HEK293 (cell line): ENCODE results near the gene RPL13A.

Experiments
- REPIN1 ChIP-seq: fragments of 450-650 bp; formaldehyde crosslinking; IDR thresholded peaks from 2 replicates; pipeline ENCODE4 v1.5.1; 2017; ENCODE audit warnings: missing biosample characterization, missing genetic modification characterization, low read depth
- ZNF23 ChIP-seq: fragments of 450-650 bp; formaldehyde crosslinking; IDR thresholded peaks from 2 replicates; pipeline ENCODE4 v1.5.1; 2016; ENCODE audit warnings: missing biosample characterization, missing genetic modification characterization, borderline replicate concordance

DNA sequence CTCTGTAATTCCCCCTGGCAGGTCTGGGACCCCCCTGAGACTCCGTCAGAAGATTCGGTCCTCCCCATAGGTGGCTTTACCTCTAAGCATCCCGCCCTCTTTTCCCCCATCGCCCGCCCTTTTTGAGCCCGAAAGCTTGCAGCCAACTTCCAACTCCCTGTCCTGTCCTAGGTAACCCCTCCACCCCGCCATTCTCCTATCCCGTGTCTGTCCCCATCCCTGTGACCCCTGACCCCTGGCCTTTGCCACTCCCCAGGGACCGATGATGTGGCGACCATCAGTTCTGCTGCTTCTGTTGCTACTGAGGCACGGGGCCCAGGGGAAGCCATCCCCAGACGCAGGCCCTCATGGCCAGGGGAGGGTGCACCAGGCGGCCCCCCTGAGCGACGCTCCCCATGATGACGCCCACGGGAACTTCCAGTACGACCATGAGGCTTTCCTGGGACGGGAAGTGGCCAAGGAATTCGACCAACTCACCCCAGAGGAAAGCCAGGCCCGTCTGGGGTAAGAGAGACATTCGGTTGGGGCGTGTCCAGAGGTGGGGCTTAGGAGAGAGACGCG is 40.9 kb downstream of the RPL13A start:
- no peak for TF ChIP-seq ZNF23 (tag by site-specific recombination)
- no peak for TF ChIP-seq REPIN1 (tag by site-specific recombination)
